ENCODE data around the gene SLC16A3. TPM values are rescaled to one million over a fixed set of nuclear protein-coding genes. Genes with fewer than 3 reads are reported as not detected.
"Not testable (repeated sequence)": the region's sequence is repeated elsewhere in the genome, so short reads cannot be mapped to it uniquely, and the experiment has no call there.

Gene SLC16A3
- total RNA-seq, 2 donors from 2014 or later, result 8.6 to 197 TPM

GRCh38 chr17:82259972-82260961, 31.4 kb downstream of the SLC16A3 start:
- Mint-ChIP-seq H3K36me3 (peaks cover 41 to 83% of the 10 kb centered on the region in 2 donors), H3K9me3 (peaks cover 0 to 11% of the 10 kb centered on the region in 2 donors)
- H3K27ac Mint-ChIP-seq; DNase-seq (ENCODE audit: low spot score in 2 of 2); ATAC-seq: not testable (repeated sequence)

DNA sequence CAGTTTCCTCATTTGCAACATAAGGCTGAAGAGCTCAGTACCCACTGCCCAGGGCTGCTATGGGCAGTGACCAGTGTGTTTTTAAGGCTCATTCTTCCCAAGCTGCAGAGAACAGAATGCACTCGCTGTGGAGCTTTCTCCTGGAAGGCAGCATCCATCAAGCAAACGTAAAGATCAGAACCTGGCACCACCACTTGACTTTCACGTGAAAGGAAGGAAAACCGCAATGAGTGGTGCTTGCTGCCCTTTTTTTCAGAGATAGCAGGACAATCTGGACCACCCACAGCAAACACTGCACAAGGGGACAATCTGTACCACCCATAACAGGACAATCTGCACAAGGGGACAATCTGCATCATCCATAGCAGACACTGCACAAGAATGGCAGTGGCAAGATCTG, 33.5 kb downstream of the SLC16A3 start:
- Mint-ChIP-seq H3K36me3 (peaks cover 29 to 80% of the 10 kb centered on the region in 2 donors), H3K9me3 (peaks cover 0 to 7% of the 10 kb centered on the region in 2 donors), H3K27ac (no peak overlapping the region)
- no peak for DNase-seq (ENCODE audit: low spot score in 2 of 2)
- no peak for ATAC-seq

DNA sequence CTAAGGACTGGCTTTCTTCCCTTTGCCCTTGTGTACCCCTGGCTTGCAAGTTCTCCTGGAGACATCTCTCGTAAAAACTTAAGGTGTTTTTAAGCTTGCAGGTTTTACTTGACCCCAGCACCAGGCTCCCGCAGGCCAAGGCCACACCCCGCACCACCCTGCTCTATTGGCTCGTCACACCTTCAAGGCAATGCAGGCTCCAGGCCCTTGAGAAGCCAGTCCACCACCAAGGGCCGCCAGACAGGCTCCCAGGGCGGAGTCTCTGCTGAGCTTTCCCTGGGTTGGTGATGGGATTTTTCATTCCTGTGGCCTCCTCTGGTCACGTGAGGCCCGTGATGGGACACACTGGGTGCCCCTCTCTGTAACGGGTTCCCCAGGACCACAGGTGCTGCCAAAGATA, 34.8 kb downstream of the SLC16A3 start:
- Mint-ChIP-seq H3K36me3 (peaks cover 29 to 74% of the 10 kb centered on the region in 2 donors), H3K27ac (peak overlapping the region in 1 of 2 donors; percentile 55), H3K9me3 (peaks cover 0 to 7% of the 10 kb centered on the region in 2 donors)
- DNase-seq (ENCODE audit: low spot score in 2 of 2), result no peak
- no peak for ATAC-seq

DNA sequence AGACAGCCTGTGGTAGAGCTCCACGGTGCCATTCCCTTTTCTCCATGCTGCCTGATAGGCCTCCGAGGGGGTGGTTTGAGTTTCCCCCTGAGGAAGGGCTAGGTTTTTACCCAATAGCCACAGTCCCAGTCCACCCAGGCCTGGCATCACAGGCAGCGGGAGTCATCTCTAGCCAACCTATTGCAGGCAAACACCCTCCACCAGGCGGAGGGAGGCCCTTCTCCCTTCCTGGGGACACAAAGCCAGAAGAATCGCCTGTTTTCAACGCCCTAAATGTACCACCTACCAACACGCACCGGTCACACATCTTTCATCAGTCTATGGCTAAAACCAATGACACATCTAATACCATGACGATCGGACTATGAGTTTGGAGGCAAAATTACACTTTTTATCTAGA, 37.3 kb downstream of the SLC16A3 start:
- DNase-seq (ENCODE audit: low spot score in 2 of 2) (no peak), ATAC-seq (no peak)
- Mint-ChIP-seq H3K27ac (peak overlapping the region; percentile 29 to 93), H3K36me3 (peaks cover 12 to 71% of the 10 kb centered on the region in 2 donors), H3K9me3 (peaks cover 0 to under 1% of the 10 kb centered on the region in 2 donors)

DNA sequence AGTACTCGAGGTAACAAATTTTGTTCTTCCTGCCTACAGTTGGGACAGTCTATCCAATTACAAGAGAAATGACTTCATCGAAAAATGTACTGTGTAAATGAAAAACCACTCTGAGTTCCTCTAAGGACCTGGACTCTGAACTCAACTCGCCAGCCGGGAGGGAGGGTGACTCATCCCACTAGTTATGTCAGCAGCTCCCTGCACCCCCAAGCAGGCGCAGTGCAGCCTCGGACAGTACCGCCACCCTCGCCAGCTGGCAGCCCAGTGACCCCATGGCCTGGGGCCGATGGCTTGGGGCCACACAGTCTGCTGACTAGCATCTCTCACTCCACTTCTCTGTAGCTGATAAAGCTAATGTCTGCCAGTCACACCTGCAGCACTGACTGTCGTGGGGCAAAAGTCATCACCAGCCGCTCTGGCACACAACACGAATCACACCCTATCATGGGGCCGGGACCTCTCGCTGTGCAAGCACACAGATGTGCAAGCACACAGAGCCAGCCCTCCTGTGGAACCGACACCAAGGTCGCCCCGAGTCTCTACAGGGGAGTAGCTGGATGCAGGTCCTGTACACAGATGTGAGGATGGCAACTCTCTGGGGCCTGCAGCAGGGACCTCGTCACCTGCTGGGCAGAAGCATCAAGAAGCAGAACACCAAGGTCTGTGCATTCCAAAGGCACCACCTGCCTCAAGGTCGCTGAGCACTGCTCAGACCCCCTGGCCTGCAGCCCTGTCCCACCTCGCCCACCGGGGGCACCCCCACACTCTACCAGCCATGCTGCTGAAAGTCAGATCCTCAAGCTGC, 38.9 kb downstream of the SLC16A3 start:
- peaks cover 13 to 70% of the 10 kb centered on the region in 2 donors for H3K36me3 Mint-ChIP-seq
- H3K27ac Mint-ChIP-seq, result peak overlapping the region; percentile 66 to 72
- no peaks in the 10 kb centered on the region for H3K9me3 Mint-ChIP-seq
- no peak for DNase-seq (ENCODE audit: low spot score in 2 of 2)
- peak; percentile 63 to 82 for ATAC-seq

- H3K36me3 Mint-ChIP-seq, result peaks cover 9 to 56% of the 10 kb centered on the region in 2 donors
- H3K27ac Mint-ChIP-seq, result peak overlapping the region; percentile 66 to 98
- DNase-seq (ENCODE audit: low spot score in 2 of 2), result no peak
- no peak for ATAC-seq
- no peaks in the 10 kb centered on the region for H3K9me3 Mint-ChIP-seq
These were observed 40.5 kb downstream of the SLC16A3 start for GRCh38 chr17:82269138-82269881.

- ATAC-seq, result no peak
These were observed 41.1 kb downstream of the SLC16A3 start for GRCh38 chr17:82269882-82270500.

GRCh38 chr17:82270651-82271050, 41.8 kb downstream of the SLC16A3 start:
- DNase-seq (ENCODE audit: low spot score in 2 of 2) (no peak), ATAC-seq (no peak)
- H3K36me3 Mint-ChIP-seq, result peaks cover 7 to 46% of the 10 kb centered on the region in 2 donors

More at GRCh38 chr17:82269882-82270500, 41.1 kb downstream of the SLC16A3 start:
- no peak for DNase-seq (ENCODE audit: low spot score in 2 of 2)
- Mint-ChIP-seq H3K9me3 (no peaks in the 10 kb centered on the region), H3K27ac (peak overlapping the region; percentile 66 to 98), H3K36me3 (peaks cover 7 to 50% of the 10 kb centered on the region in 2 donors)

GRCh38 chr17:82271401-82271800, 42.6 kb downstream of the SLC16A3 start:
- H3K27ac Mint-ChIP-seq, result peak overlapping the region; percentile 98 to 100

More at GRCh38 chr17:82270651-82271050, 41.8 kb downstream of the SLC16A3 start:
- no peaks in the 10 kb centered on the region for H3K9me3 Mint-ChIP-seq
- H3K27ac Mint-ChIP-seq, result peak overlapping the region; percentile 66 to 98

DNA sequence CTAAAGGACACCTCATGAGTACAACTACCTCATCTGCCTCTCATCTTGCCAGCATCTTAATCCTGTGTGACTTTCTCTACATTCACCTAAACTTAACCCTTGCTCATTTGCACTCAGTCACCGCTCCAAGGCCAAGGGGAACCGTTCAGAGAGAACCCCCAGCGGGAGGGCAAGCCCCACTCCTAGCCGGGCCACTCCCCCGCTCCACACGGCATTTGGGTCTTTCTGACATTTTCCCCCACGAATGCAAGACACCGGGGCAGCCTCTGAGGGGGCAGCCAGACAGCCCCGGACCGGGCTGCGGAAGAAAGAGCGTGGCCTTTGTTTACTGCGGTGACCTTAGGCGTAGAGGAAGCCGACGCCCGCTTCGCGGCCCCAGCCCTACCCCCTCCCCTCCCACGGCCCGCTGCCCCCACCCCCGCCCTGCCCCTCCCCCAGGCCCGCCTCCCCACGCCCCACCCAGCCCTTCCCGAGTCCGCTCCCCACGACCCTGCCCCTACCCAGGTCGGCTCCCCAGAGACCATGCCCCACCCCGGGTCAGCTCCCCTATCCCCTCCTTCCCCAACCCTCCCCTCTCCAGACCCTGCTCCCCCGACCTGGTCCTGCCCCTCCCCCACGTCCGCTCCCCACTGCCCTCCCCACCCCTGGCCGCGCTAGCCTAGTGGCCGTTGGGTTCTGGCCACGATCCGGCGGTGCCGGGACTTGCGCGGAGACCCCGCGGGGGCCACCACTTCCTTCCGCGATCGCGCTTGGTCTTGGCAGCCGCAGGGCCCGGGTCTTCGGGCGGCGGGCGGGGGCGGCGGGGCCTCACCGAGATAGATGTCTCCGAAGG, 43.9 kb downstream of the SLC16A3 start:
- ATAC-seq, result peak; percentile 19 to 52
- peak overlapping the region; percentile 100 for H3K27ac Mint-ChIP-seq
- DNase-seq (ENCODE audit: low spot score in 2 of 2), result peak in 1 of 2 donors; percentile 42
- H3K36me3 Mint-ChIP-seq, result peaks cover 7 to 28% of the 10 kb centered on the region in 2 donors
- no peaks in the 10 kb centered on the region for H3K9me3 Mint-ChIP-seq

More at GRCh38 chr17:82271401-82271800, 42.6 kb downstream of the SLC16A3 start:
- no peak for ATAC-seq
- H3K9me3 Mint-ChIP-seq, result no peaks in the 10 kb centered on the region
- DNase-seq (ENCODE audit: low spot score in 2 of 2), result no peak
- H3K36me3 Mint-ChIP-seq, result peaks cover 7 to 40% of the 10 kb centered on the region in 2 donors

- ATAC-seq, result peak; percentile 85 to 93
These were observed 44.7 kb downstream of the SLC16A3 start, which contains the start of gene CSNK1D for GRCh38 chr17:82273327-82274133. Gene CSNK1D, minus strand, starts transcription at chr17:82273700. Its CDS starts 319 bp downstream, at chr17:82273381.

GRCh38 chr17:82274134-82275020, 45.5 kb downstream of the SLC16A3 start:
- no peaks in the 10 kb centered on the region for H3K9me3 Mint-ChIP-seq
- no peak for ATAC-seq
- peak overlapping the region in 1 of 2 donors; percentile 100 for H3K27ac Mint-ChIP-seq
- peaks cover 7 to 24% of the 10 kb centered on the region in 2 donors for H3K36me3 Mint-ChIP-seq
- DNase-seq (ENCODE audit: low spot score in 2 of 2), result no peak

More at GRCh38 chr17:82273327-82274133, 44.7 kb downstream of the SLC16A3 start, which contains the start of gene CSNK1D:
- peak; percentile 89 to 94 for DNase-seq (ENCODE audit: low spot score in 2 of 2)
- H3K27ac Mint-ChIP-seq, result peak within 1 kb of the TSS; percentile 100
- H3K9me3 Mint-ChIP-seq, result no peaks in the 10 kb centered on the region
- H3K36me3 Mint-ChIP-seq, result peaks cover 7 to 27% of the 10 kb centered on the region in 2 donors

GRCh38 chr17:82275326-82275725, 46.5 kb downstream of the SLC16A3 start:
- H3K36me3 Mint-ChIP-seq, result peaks cover 7 to 15% of the 10 kb centered on the region in 2 donors
- no peak for ATAC-seq
- H3K9me3 Mint-ChIP-seq, result no peaks in the 10 kb centered on the region
- peak overlapping the region in 1 of 2 donors; percentile 13 for H3K27ac Mint-ChIP-seq
- no peak for DNase-seq (ENCODE audit: low spot score in 2 of 2)

Measured in activated naive CD4-positive, alpha-beta T cell treated with anti-CD3 and anti-CD28 coated beads, Interleukin-2, amount 50 U/mL, for 72 hours (primary cell).